GM18520 (cell line): ENCODE data around the gene AS3MT.
"Not testable (repeated sequence)": the region's sequence is repeated elsewhere in the genome, so short reads cannot be mapped to it uniquely, and the experiment has no call there.

Experiments
- ATAC-seq: cut with Tn5 transposase; IDR thresholded peaks from one replicate; pipeline ENCODE4 v1.9.1; 2021; ENCODE audit not compliant: unreplicated experiment

The AS3MT gene

DNA sequence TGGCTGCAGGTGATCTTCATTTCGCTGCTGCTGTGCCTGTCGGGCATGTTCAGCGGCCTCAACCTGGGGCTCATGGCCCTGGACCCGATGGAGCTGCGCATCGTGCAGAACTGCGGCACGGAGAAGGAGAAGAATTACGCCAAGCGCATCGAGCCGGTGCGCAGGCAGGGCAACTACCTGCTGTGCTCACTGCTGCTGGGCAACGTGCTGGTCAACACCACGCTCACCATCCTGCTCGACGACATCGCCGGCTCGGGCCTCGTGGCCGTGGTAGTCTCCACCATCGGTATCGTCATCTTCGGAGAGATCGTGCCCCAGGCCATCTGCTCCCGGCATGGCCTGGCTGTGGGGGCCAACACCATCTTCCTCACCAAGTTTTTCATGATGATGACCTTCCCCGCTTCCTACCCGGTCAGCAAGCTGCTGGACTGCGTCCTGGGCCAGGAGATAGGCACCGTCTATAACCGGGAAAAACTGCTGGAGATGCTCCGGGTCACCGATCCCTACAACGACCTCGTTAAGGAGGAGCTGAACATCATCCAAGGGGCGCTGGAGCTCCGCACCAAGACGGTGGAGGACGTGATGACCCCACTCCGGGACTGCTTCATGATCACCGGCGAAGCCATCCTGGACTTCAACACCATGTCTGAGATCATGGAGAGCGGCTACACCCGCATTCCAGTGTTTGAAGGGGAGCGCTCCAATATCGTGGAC, 50.1 kb downstream of the AS3MT start:
- ATAC-seq, result no peak

DNA sequence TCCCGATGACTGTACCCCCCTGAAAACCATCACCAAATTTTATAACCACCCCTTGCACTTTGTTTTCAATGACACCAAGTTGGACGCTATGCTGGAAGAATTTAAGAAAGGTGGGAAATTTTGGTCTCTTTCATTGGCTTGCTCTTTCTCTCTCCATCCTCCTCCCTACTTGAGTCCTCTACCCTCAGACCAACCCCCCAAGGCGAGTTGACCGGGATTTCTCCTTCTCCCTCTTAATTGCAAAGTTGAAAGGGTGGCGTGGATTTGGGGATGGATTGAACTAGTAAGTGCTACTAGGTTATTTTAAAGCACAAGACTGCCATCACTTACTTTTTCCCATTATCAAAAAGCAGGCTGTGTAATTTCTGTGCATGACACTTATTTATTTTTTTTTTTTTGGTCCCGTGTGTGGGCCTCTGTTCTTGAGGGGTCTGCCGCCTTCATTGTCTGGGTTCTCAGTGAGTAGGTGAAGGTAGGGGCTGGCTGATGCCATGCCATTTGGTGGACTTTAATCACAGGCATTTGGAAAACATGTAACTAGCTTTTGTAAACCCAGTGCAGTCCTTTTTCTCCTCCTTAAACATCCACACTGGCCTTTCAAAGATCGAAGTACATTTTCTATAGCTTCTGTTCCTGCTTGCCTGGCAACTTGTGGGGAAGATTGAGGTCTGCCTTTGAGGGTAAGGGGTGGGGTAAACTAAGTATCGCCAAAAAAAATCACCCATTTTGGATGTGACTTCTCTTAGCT, 50.9 kb downstream of the AS3MT start:
- ATAC-seq, result no peak

DNA sequence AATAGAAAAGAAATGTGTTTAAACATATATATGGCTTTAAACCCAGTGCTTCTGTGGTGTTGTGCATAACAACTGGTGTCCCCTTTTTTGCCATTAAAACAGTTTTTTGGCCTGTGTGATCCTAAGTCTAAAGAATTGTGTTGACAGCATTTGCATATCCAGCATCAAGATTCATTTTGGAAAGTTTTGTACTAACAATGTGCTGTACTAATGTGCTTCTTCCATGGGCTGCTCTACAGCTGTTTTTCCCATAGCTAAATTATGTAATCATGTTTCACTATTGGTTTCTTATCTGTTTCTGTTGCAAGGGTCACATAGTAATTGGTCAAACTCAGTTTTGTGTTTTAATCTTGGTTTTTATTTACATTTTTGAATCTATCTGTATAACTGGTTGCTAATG, 54.3 kb downstream of the AS3MT start:
- ATAC-seq, result no peak

DNA sequence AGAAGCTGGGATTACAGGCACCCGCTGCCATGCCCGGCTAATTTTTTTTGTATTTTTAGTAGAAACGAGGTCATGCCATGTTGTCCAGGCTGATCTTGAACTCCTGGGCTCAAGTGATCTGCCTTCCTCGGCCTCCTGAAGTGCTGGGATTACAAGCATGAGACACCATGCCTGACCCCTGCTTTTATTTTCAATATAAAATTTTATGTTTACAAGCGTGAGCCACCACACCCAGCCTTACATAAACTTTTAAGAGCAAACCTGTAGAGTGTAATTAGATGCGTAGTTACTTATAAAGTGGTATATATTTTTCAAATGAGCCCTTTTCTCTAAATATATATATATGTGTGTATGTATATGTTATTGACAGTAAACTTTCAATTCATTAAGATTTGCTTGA, 57.6 kb downstream of the AS3MT start:
- ATAC-seq, result no peak

DNA sequence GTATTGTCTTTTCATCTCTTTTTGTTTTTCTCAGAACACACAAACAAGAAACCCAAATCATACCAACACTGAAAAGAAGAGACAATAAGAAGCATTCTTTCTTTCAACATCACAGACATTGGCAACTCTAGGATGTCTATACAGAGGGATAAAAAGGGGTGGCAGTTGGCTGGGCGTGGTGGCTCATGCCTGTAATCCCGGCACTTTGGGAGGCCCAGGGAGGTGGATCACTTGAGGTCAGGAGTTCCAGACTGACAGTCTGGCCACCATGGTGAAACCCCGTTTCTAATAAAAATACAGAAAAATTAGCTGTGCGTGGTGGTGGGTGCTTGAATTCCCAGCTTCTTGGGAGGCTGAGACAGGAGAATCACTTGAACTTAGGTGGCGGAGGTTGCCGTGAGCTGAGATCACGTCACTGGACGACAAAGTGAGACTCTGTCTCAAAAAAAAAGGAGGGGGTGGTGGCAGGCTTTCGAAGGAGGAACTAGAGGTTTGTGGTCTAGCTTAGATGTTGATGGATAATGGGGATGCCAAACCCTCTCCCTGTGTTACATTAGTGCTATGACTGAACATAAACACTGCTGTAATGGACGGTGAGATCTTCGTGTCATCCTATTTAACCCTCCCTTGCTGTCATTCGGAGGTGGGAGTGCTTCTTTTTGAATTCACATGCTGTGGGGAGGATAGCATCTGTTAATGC, 58.2 kb downstream of the AS3MT start:
- no peak for ATAC-seq

DNA sequence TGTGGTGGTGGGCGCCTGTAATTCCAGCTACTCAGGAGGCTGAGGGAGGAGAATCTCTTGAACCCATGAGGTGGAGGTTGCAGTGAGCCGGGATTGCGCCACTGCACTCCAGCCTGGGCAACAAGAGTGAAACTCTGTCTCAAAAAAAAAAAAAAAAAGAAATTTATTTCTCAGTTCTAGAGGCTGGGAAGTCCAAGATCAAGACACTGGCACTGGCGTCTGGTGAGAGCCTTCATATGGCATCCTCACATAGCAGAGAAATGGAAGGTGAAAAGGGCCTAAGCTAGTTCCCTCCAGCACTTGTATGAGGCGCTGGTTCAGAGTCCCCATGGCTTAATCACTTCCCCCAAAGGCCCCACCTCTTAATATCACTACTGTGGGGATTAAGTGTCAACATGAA, 59.2 kb downstream of the AS3MT start:
- ATAC-seq, result not testable (repeated sequence)

DNA sequence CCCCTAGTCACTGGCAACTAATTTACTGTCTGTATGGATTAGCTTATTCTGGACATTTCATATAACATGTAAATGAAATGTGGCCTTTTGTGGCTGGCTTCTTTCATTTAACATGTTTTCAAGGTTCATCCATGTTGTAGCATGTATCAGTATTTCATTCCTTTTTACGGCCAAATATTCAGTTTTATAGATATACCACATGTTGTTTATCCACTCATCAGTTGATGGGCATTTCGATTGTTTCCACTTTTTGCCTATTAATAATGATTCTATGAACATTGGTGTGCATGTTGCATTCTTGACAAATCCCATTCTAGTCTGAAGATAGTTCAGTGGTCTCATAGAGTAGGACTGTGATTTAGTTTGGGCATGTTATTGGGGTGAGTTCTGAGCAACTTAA, 61.5 kb downstream of the AS3MT start:
- ATAC-seq, result no peak

DNA sequence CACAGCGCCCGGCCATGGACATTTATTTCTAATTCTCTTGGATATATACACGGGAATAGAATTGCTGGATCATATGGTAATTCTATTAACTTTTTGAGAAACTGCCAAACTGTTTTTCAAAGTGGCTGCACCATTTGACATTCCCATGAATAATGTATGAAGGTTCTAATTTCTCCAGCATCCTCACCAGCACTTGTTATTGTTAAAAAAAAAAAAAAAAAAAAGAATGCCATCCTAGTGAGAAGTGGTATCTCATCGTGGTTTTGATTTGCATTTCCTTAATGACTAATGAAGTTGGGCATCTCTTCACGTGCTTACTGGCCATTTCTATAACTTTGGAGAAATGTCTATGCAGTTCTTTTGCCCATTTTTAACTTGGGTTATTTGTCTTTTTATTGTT, 62.4 kb downstream of the AS3MT start:
- no peak for ATAC-seq

DNA sequence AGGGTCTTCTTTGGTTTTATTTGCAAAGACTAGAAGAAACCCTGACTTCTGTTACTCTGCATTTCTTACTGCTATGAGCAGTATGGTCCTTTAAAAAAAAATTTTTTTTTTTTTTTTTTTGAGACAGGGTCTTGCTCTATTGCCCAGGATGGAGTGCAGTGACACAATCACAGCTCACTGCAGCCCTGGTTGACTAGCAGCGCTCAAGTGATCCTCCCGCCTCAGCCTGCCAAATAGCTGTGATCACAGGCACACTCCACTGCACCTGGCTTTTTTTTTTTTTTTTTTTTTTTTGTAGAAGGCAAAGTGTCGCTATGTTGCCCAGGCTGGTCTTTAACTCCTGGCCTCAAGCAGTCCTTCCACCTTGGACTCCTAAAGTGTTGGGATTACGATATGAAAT, 66.2 kb downstream of the AS3MT start:
- ATAC-seq, result no peak

DNA sequence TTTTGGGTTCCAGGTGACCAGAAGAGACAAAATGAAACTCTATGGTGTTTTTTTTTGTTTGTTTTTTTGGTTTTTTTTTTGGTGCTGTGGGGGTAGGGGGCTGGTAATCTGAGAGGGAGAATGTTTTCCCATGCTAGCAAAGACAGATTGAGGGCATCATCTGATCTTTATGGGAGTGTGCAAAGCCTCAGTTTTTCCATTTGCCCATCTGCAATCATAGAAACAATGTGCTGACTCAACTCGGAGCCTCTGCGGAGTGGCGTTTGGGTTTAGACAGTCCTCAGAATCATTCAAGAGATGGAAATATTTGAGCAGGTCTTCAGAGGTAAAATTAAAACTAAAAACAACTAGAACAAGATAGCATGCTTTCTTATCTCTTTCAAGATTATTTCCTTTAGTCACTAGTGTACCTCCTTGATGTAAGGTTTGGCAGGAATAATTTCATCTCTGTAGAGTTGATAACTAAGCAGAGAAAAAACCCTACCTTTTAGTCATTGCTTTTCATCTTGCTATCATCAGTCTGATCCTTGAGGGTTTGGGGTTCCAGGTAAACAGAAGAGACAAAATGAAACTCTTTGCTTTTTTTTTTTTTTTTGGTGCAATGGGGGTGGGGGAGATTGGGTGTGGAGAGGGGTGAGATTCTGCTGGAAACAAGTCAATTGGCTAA, 66.8 kb downstream of the AS3MT start:
- no peak for ATAC-seq

DNA sequence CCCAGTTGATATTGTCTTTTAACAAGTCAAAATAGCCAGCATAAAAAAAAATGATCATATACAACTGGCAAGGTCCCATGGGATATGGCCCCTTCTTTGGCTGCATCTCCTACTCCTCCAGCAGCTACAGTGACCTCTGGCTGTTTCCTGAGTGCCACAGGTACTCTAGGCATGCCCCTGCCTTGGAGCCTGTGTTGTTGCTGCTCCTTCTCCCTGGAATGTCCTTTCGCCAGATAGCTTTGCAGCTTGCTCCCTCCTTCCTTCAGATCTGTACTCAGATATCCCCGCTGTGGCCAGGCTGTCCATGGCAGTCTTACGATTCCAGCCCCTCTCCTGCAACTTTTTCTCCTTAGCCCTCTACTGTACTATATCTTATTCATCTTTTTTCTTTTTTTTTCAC, 72.1 kb downstream of the AS3MT start:
- no peak for ATAC-seq

DNA sequence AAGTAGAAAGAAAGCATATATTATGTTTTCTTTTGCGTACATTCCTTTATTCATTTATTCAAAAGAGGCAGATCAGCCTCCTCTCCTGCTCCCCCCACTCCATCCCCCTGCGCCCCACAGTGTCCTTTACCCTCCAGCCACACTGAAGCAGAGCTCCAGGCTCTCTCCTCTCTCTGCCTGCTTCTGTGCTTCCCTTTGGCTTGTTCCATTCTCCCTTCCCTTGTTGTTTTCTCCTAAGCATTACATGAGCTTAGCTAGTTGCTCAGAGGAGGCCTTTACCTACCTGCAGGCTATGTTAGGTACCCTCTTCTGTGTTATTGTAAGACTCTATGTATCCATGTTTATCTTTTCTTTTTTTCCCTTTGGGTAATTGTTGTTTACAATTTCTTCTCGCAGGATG, 76.2 kb downstream of the AS3MT start:
- no peak for ATAC-seq

DNA sequence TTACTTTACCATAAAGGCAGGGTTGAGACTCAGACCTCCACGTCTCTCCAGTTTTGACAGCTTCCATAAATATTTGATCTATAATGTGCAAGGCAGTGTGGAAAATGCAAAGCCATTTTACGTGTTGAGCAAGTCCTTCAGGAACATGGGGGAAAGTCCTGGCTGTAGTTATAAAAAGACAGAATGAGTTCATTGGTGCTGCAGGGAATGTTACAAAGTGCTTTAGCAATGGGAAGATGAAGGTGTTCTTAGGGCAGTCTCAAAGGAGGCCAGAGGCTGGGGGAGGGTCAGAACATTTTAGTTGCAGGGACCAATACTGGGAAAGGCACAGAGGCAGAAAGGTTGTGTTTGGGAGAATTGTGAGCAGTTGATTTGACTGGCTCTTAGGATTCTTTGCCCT, 76.7 kb downstream of the AS3MT start:
- no peak for ATAC-seq

DNA sequence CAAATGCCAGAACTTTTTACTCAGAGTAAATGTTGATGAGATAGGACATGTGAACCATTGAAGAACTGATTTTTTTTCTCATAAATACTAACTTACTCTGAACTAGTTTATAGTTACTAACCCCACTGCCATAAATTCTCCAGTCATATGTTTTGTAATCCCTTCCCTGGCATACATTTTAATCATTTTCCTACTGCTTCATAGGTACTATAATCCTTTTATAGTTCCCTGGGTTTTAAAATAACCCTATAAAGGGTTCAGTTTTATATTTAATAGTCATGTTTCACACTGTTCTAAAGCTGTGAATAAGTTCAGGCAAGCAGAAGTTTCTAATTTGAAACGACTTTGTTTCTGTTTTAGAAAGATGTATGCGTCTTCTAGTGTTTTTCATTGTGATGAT, 77.7 kb downstream of the AS3MT start:
- ATAC-seq, result no peak

DNA sequence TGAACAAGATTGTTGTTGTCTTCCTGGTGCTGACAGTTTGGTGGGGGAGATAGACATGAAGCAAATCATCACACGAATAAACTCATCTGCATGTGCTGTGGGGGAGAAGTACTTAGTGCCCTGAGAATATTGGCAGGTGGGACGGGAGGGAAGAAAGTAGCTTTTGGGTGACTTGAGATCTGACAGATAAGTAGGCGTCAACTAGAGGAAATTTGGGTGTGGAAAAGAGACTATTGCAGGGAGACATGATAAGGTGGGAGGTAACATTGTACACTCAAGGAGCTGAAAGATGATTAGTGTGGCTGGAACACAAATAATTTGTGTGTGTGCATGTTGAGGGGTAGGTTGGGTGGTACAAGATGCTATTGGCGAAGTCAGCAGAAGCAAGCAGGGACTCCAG, 78.9 kb downstream of the AS3MT start:
- no peak for ATAC-seq

DNA sequence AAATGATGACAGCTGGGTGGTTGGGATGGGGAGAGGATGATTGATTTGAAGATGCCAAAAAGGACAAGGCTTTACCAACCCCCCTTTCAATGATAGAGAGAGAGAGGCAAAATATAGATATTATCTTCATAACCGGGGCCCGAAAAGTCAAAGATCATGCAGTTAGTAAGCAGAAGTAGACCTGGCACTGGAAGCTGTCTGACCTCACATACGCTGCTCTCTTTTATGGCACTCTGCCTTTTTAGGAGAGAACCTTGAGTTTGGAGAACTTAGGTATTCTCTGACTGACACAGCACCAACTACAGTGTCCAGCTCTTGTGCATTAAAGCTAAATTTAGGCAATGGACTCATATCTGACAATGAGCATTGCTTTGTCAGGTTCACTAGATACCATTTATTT, 79.5 kb downstream of the AS3MT start:
- no peak for ATAC-seq

DNA sequence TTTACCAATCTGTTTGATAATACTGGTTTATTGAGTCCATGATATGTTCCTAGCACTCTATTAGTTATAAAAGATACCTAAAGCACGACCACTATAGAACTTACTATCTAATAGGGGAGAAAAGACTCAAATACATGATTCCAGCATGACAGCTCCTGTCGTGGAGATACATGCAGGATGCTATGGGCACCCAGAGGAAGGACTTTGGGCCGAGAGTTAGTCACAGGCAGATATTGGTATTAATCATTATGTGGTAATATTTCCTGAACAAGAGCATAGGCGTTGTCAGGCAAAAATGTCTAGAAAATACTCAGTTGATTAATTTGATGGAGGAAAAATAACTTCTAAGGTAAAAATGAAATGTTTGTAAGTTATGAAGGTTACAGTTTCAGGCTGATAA, 80.6 kb downstream of the AS3MT start:
- no peak for ATAC-seq

DNA sequence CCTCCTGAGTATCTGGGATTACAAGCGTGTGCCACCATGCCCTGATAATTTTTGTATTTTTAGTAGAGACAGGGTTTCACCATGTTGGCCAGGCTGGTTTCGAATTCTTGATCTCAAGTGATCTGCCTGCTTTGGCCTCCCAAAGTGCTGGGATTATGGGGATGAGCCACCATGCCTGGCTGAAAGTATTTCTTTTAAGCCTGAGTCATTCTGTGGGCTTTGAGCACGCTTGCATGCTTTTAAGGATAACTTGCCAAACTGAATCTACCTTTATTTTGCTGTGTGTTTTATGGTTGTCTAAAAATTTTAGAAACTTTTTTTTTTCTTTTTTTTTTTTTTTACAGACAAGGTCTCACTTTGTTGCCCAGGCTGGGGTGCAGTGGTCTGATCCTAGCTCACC, 82.0 kb downstream of the AS3MT start:
- no peak for ATAC-seq
